Testis (tissue), 2 donors: ENCODE data around the gene FBXL13.

Experiments
- CTCF ChIP-seq, 3 experiments: fragments of 450-650 bp in 2 of 3; fragments of 200-600 bp in 1 of 3; sonication (generic) in 1 of 3; IDR thresholded peaks; one replicate each; pipeline ENCODE4 v1.5.1; 2016 to 2019; ENCODE audit warnings: antibody characterized with exemption in 3 of 3, mild to moderate bottlenecking in 2 of 3, moderate library complexity in 1 of 3
- POLR2A ChIP-seq: fragments of 450-650 bp; IDR thresholded peaks from one replicate; pipeline ENCODE4 v1.6.1; 2017; ENCODE audit warnings: antibody characterized with exemption, mild to moderate bottlenecking, moderate library complexity

DNA sequence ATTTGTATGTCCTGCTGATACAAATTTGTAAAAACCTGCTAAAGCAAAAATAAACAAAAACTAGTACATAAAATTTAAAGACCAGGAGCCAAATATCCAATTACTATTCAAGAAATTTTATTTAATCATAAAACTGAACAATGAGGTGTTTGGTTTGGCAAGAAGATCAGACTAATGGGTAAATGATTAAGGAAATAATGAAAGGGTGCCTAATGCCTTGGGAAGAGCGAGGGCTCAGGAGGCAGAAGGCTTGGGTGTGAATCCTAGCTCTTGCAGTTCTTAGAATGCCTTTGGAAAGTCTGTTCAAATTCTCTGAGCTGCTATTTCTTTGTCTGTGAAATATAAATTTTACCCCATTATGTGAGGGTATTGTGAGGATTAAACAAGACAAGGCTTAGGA lies 41.9 kb upstream of the FBXL13 start:
- TF ChIP-seq CTCF (IDR thresholded peaks at IDR 0.05) (no peak), POLR2A (no peak)
